HG03103 (cell line): ENCODE results near the gene NDUFA13.

ENCODE experiments used
- ATAC-seq: cut with Tn5 transposase; IDR thresholded peaks from one replicate; pipeline ENCODE4 v1.9.1; 2021; ENCODE audit warnings: low read depth; ENCODE audit not compliant: unreplicated experiment

Gene NDUFA13

GRCh38 chr19:19566306-19566705 is 50.3 kb downstream of the NDUFA13 start:
- ATAC-seq, result no peak

GRCh38 chr19:19567391-19567790 is 51.4 kb downstream of the NDUFA13 start:
- ATAC-seq, result no peak

DNA sequence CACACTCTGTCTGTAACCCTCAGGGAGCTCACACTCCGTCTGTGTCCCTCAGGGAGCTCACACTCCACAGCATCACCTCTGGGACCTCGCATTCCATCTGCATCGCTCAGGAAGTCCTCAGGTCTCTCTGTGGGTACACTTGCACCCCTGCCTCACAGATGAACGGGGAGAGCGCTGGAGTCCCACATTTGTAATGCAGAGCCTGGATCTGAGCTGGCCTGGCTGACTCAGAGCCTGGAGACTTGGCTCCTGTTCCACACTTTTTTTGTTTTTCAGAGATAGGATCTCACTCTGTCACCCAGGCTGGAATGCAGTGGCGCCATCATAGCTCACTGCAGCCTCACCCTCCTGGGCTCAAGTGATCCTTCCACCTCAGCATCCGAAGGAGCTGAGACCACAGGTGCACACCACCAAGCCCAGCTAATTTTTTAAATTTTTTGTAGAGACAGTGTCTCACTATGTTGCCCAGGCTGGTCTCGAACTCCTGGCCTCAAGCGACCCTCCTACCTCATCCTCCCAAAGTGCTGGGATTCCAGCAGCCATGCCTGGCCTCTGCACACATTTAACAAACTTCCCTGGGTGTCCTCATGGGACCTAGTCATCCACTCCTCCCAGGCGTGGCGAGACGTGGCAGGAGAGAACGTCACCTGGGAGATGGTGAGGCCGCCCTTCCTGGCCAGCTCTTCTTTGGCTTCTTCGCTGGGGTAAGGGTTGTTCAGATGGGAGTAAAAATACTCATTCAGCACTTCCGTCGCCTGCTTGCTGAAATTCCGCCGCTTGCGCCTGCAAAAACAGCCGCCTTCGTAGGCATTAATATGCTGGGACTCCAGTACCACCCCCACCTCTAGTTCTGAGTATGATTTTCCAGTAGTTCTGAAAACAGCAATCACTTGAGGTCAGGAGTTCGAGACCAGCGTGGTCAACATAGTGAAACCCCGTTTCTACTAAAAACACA is 53.1 kb downstream of the NDUFA13 start:
- no peak for ATAC-seq

- no peak for ATAC-seq
Measured at GRCh38 chr19:19570571-19570970, 54.5 kb downstream of the NDUFA13 start.

DNA sequence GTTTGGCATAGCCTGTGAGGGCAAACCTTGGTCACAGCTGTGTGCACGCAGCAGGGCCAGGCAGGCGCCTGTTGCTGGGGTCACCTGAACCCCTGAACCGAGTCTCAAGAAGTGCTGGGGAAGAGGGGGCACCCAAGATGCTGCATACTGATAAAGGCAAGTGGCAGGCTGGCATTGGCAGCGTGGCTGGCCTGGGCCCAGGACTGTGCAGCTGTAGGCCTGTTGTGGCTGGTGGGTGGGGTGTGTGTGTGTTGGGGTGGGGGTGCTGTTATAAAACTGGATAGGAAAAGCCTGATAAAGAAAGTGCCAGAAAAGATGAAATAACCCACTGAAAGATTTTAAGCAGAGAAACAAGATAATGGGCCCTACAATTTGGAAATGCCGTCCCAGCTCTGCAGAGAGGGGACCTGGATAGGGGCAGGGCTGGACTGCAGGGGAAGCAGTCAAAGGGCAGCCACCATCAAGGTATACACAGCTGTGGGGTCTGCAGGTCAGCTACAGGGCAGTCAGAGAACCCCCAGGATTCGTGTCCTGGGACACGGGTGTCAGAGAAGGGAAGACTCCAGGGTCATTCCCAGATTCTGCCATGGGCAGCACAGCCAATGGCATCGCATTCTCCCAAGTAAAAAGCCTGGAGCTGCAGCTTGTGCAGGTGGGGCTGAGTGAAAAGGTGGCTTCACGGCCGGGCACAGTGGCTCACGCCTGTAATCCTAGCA is 55.2 kb downstream of the NDUFA13 start:
- no peak for ATAC-seq

- ATAC-seq, result no peak
Measured at GRCh38 chr19:19575411-19575810, 59.4 kb downstream of the NDUFA13 start.
